ENCODE data around the gene JAKMIP3. TPM values are rescaled to one million over a fixed set of nuclear protein-coding genes. Genes with fewer than 3 reads are reported as not detected.

Gene JAKMIP3
- total RNA-seq, 1 donor from 2014 or later, result 0.64 TPM

DNA sequence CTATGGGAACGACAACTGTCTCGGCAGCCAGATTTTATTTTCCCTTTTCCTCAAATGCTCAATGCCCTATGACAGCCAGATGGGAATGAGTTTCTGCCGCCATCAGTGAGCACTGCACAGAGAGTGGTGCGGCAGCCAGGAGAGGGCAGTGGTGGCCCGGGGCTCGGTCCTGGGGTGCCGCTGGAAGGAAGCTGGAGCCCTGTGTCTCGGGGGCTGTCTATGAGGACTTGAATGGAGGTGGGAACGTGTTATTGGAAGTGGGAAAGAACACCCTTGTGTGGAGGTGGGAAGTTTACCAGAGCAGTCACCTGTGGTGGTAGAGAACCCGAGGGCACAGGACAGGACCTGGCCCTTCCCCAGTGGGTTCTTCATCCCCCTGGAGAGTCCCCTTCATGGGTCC is 35.8 kb downstream of the JAKMIP3 start:
- H3K4me3 Mint-ChIP-seq (ENCODE audit: unreplicated experiment), result no peak overlapping the region
- no peak overlapping the region for H3K27ac Mint-ChIP-seq (ENCODE audit: unreplicated experiment)
- TF ChIP-seq, protein P1, sequence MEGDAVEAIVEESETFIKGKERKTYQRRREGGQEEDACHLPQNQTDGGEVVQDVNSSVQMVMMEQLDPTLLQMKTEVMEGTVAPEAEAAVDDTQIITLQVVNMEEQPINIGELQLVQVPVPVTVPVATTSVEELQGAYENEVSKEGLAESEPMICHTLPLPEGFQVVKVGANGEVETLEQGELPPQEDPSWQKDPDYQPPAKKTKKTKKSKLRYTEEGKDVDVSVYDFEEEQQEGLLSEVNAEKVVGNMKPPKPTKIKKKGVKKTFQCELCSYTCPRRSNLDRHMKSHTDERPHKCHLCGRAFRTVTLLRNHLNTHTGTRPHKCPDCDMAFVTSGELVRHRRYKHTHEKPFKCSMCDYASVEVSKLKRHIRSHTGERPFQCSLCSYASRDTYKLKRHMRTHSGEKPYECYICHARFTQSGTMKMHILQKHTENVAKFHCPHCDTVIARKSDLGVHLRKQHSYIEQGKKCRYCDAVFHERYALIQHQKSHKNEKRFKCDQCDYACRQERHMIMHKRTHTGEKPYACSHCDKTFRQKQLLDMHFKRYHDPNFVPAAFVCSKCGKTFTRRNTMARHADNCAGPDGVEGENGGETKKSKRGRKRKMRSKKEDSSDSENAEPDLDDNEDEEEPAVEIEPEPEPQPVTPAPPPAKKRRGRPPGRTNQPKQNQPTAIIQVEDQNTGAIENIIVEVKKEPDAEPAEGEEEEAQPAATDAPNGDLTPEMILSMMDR (IDR thresholded peaks at IDR 0.05), result no peak
- no peaks in the 10 kb centered on the region for H3K4me1 Mint-ChIP-seq (ENCODE audit: unreplicated experiment)
- peak; percentile 76 for DNase-seq (ENCODE audit: extremely low spot score, unreplicated experiment)
- H3K27me3 Mint-ChIP-seq (ENCODE audit: unreplicated experiment), result no peaks in the 10 kb centered on the region
- H3K36me3 Mint-ChIP-seq (ENCODE audit: unreplicated experiment), result no peaks in the 10 kb centered on the region
- no peaks in the 10 kb centered on the region for H3K9me3 Mint-ChIP-seq (ENCODE audit: unreplicated experiment)

DNA sequence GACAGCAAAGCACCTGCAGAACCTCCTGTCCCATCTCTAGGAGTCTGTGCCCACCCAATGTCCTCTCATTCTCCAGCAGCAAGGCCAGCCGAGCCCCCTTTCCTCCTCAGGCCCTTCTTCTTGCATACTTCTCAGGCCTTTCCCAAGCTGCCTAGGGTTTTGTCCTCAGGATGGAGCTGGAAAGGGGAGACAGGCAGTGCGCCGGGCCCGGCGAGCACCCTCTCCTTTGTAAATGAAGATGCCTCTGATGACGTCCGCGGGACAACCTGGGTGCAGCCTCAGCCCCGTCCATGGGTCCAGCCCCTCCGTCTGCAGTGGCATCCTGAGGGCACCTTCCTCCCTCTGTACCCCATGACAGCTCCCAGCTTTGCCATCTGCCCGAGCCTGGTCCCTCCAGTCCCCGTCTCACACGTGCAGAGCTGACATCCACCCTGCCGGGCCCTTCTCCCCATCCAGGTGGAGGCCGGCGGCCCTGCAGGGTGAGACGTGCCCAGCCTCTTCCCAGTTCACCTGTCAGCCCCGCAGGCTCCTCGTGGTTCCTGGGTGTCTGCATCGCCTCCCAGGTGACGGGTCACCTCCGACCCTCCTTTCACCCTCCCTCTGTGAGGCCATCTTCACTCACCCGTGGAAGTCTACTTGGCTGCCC is 36.4 kb downstream of the JAKMIP3 start:
- TF ChIP-seq, protein P1 (IDR thresholded peaks at IDR 0.05), result no peak
- DNase-seq (ENCODE audit: extremely low spot score, unreplicated experiment), result peak; percentile 82
- no peaks in the 10 kb centered on the region for H3K36me3 Mint-ChIP-seq (ENCODE audit: unreplicated experiment)
- H3K27ac Mint-ChIP-seq (ENCODE audit: unreplicated experiment), result no peak overlapping the region
- no peaks in the 10 kb centered on the region for H3K4me1 Mint-ChIP-seq (ENCODE audit: unreplicated experiment)
- no peaks in the 10 kb centered on the region for H3K27me3 Mint-ChIP-seq (ENCODE audit: unreplicated experiment)
- H3K4me3 Mint-ChIP-seq (ENCODE audit: unreplicated experiment), result no peak overlapping the region
- no peaks in the 10 kb centered on the region for H3K9me3 Mint-ChIP-seq (ENCODE audit: unreplicated experiment)

DNA sequence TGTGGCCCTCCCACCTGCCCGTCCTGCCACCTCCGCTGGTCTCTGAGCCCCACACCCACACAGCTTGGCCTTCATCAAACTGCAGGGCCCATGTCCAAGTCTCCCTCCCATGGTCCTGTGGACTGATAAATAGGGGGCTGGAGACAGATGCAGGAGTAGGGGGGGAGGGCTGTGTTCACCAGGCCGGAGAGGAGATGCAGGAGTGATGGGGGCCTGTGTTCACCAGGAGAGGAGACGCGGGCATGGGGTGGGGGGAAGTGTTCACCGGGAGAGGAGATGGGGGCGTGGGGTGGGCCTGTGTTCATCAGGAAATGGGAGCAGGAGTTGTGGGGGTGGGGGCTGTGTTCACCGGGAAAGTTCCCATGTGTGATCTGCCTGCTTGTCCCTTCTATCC is 37.0 kb downstream of the JAKMIP3 start:
- Mint-ChIP-seq H3K27ac (ENCODE audit: unreplicated experiment) (no peak overlapping the region), H3K4me1 (ENCODE audit: unreplicated experiment) (no peaks in the 10 kb centered on the region), H3K27me3 (ENCODE audit: unreplicated experiment) (no peaks in the 10 kb centered on the region), H3K4me3 (ENCODE audit: unreplicated experiment) (no peak overlapping the region), H3K36me3 (ENCODE audit: unreplicated experiment) (no peaks in the 10 kb centered on the region), H3K9me3 (ENCODE audit: unreplicated experiment) (no peaks in the 10 kb centered on the region)
- no peak for DNase-seq (ENCODE audit: extremely low spot score, unreplicated experiment)
- TF ChIP-seq, protein P1 (IDR thresholded peaks at IDR 0.05), result no peak

DNA sequence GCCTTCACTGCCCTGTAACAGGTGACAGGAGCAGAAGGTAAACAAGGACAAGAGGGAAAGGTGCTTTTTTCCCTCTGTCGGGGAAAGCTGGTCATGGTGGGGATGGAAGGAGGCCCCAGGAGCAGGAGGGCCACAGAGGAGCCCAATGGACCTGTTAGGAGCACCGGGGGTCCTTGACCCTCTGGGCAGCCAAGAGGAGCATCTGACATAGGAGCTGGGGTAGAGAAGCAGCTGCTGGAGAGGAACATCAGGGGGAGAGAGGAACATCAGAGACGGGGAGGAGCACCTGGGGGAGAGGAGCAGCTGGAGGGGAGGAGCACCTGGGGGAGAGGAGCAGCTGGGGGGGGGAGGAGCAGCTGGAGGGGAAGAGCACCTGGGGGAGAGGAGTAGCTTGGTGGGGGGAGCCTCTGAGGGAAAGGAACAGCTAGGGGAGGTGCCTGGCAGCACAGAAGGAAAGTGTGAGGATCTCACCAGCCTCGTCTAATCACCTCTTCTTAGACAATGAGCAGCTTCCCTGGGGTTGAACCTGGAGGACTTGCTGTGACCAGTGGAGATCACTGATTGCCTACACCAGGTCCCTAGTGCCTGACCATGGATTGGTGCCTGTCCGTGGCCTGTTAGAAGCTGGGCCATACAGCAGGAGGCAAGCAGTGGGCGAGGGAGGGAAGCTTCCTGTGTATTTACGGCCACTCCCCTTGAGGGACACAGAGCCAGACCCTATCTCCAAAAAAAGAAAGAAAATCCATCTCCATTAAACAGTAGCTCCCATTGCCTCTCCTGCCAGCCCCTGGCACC is 37.6 kb downstream of the JAKMIP3 start:
- Mint-ChIP-seq H3K27ac (ENCODE audit: unreplicated experiment) (no peak overlapping the region), H3K36me3 (ENCODE audit: unreplicated experiment) (no peaks in the 10 kb centered on the region), H3K27me3 (ENCODE audit: unreplicated experiment) (no peaks in the 10 kb centered on the region), H3K4me3 (ENCODE audit: unreplicated experiment) (no peak overlapping the region), H3K9me3 (ENCODE audit: unreplicated experiment) (no peaks in the 10 kb centered on the region), H3K4me1 (ENCODE audit: unreplicated experiment) (no peaks in the 10 kb centered on the region)
- peak; percentile 65 for DNase-seq (ENCODE audit: extremely low spot score, unreplicated experiment)
- TF ChIP-seq, protein P1 (IDR thresholded peaks at IDR 0.05), result no peak

DNA sequence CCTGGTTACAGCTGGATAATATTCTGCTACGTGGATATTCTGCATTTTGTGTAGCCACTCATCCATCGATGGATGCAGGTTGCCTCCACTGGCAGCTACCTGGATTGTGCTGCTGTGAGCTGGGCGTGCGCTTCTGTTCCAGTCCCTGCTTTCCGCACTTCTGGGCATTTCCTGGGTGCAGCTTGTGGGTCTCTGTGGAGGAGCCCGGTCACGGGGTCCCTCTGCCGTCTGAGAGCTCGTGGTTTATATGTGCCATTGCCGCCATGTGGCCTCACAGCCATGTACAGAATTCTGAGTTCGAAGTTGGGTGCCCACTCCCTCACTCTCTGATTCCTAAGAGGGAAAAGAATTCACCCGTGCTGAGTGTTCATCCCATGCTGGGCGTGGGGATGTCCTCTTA is 38.3 kb downstream of the JAKMIP3 start:
- H3K4me3 Mint-ChIP-seq (ENCODE audit: unreplicated experiment), result no peak overlapping the region
- no peaks in the 10 kb centered on the region for H3K27me3 Mint-ChIP-seq (ENCODE audit: unreplicated experiment)

More for the DNA sequence above, 38.3 kb downstream of the JAKMIP3 start:
- no peaks in the 10 kb centered on the region for H3K4me1 Mint-ChIP-seq (ENCODE audit: unreplicated experiment)
- TF ChIP-seq, protein P1 (IDR thresholded peaks at IDR 0.05), result no peak
- no peak overlapping the region for H3K27ac Mint-ChIP-seq (ENCODE audit: unreplicated experiment)
- no peaks in the 10 kb centered on the region for H3K9me3 Mint-ChIP-seq (ENCODE audit: unreplicated experiment)
- no peaks in the 10 kb centered on the region for H3K36me3 Mint-ChIP-seq (ENCODE audit: unreplicated experiment)
- DNase-seq (ENCODE audit: extremely low spot score, unreplicated experiment), result peak; percentile 54

Measured in osteocyte (in vitro differentiated cells).